Endodermal cell (in vitro differentiated cells): ENCODE data around the gene SELENOS. TPM values are rescaled to one million over a fixed set of nuclear protein-coding genes. Genes with fewer than 3 reads are reported as not detected.

Source experiments
- DNase-seq: peaks from one replicate; pipeline ENCODE4 v3.0.0-alpha.2; 2017
- H3K27ac ChIP-seq: 2 replicates; pipeline ENCODE4 v1.5.1; 2013; ENCODE audit warnings: mild to moderate bottlenecking, low read depth, low read length, moderate library complexity
- H3K27me3 ChIP-seq: 2 replicates; pipeline ENCODE4 v1.6.1; 2013; ENCODE audit warnings: mild to moderate bottlenecking, low read length, moderate library complexity; ENCODE audit not compliant: insufficient read depth, control insufficient read depth, poor library complexity, severe bottlenecking
- H3K36me3 ChIP-seq: 2 replicates; pipeline ENCODE4 v1.7.0; 2013; ENCODE audit warnings: mild to moderate bottlenecking, low read length, moderate library complexity; ENCODE audit not compliant: control insufficient read depth, insufficient read depth
- H3K4me1 ChIP-seq: one replicate; pipeline ENCODE4 v1.7.0; 2013; ENCODE audit warnings: low read length; ENCODE audit not compliant: control insufficient read depth, insufficient read depth
- H3K4me3 ChIP-seq: 2 replicates; pipeline ENCODE4 v1.5.1; 2013; ENCODE audit warnings: mild to moderate bottlenecking, low read length, moderate library complexity
- H3K9ac ChIP-seq: 2 replicates; pipeline ENCODE4 v1.6.1; 2013; ENCODE audit warnings: mild to moderate bottlenecking, low read length, moderate library complexity; ENCODE audit not compliant: poor library complexity, severe bottlenecking; ENCODE audit errors: extremely low read depth
- H3K9me3 ChIP-seq: 2 replicates; pipeline ENCODE4 v1.6.1; 2013; ENCODE audit warnings: mild to moderate bottlenecking, low read length, moderate library complexity; ENCODE audit not compliant: control insufficient read depth
- H3K27ac Mint-ChIP-seq: 2 replicates; pipeline ENCODE4 v1.8.0; 2020; ENCODE audit warnings: mixed read lengths
- H3K27me3 Mint-ChIP-seq: 2 replicates; pipeline ENCODE4 v1.8.0; 2021; ENCODE audit warnings: mild to moderate bottlenecking, mixed read lengths; ENCODE audit not compliant: insufficient read depth
- H3K36me3 Mint-ChIP-seq: 2 replicates; pipeline ENCODE4 v1.8.0; 2020; ENCODE audit warnings: low read depth, mixed read lengths
- H3K4me1 Mint-ChIP-seq: 2 replicates; pipeline ENCODE4 v1.8.0; 2020; ENCODE audit warnings: mixed read lengths
- H3K4me3 Mint-ChIP-seq: 2 replicates; pipeline ENCODE4 v1.8.0; 2020; ENCODE audit warnings: mild to moderate bottlenecking, moderate library complexity, mixed read lengths
- H3K9me3 Mint-ChIP-seq: 2 replicates; pipeline ENCODE4 v1.8.0; 2020; ENCODE audit warnings: mild to moderate bottlenecking, mixed read lengths
- WGBS, 2 experiments: methylation state at CpG; one replicate each; pipeline versions ENCODE4 v1.1.5 to v1.1.7; 2013; ENCODE audit warnings: missing lambda C conversion rate in 2 of 2, mixed read lengths in 1 of 2; ENCODE audit not compliant: insufficient coverage in 1 of 2, insufficient read length in 1 of 2; 5-methylcytosine and 5-hydroxymethylcytosine counted together
- total RNA-seq, 2 donors: library from RNA; stranded (reverse); fragmentation: NEBNext Ultra II Directional in 1 of 2; extraction: Animal tissue kit (Norgen Biotek cat#: 25700) in 1 of 2; gene quantifications; 2 replicates in 1 of 2; 3 replicates in 1 of 2; pipeline ENCODE4 v1.2.1, GENCODE V29; 2021
- TF ChIP-seq, protein P1 (sequence below): fragments of 200-600 bp; sonication (generic); conservative IDR thresholded peaks from 2 replicates; pipeline ENCODE4 v1.5.0; 2021; ENCODE audit warnings: antibody characterized with exemption, mild to moderate bottlenecking

Gene SELENOS
- total RNA-seq, 2 donors from 2014 or later = 56.1 to 60.5 TPM

DNA sequence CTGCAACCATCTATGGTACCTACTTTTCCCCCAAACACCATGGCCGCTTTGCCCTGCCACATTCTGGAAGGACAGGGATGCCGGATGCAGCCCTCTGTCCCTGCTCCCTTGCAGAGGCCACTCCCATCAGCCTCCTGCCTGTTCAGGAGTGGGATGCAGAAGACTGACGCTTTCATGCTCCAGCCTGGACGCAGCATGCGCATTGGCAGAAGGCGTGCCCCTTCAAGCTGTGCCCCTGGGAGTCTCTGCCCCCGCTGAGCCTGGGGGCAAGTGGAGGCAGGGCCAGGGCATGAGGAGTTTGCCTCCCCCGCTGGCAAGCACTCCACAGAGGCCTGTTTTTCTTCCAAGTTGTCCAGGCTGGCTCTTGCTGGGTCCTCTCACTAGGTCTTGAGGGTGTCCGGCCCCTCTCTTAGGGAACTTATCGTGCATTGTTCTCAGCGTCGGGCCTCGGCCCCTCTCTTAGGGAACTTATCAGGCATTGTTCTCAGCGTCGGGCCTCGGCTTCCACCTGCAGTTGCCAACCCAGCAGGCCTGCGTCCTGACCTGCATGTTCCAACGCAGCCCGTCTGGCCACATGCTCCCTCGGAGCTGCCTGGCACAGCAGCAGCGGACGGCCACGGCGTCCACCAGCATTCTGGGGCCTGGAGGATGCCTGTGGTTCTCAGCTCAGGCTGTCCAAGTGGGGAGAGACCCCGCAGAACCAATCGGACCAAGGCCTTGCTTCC, 32.3 kb upstream of the SELENOS start:
- no peaks in the 10 kb centered on the region for H3K9me3 Mint-ChIP-seq
- Histone ChIP-seq H3K4me1 (no peaks in the 10 kb centered on the region), H3K27me3 (no peaks in the 10 kb centered on the region), H3K9me3 (no peaks in the 10 kb centered on the region), H3K4me3 (no peak overlapping the region), H3K9ac (no peak overlapping the region), H3K36me3 (no peaks in the 10 kb centered on the region), H3K27ac (no peak overlapping the region)
- H3K4me1 Mint-ChIP-seq = no peaks in the 10 kb centered on the region
- peaks cover 2% of the 10 kb centered on the region for H3K36me3 Mint-ChIP-seq
- H3K27ac Mint-ChIP-seq = no peak overlapping the region
- TF ChIP-seq, protein P1, sequence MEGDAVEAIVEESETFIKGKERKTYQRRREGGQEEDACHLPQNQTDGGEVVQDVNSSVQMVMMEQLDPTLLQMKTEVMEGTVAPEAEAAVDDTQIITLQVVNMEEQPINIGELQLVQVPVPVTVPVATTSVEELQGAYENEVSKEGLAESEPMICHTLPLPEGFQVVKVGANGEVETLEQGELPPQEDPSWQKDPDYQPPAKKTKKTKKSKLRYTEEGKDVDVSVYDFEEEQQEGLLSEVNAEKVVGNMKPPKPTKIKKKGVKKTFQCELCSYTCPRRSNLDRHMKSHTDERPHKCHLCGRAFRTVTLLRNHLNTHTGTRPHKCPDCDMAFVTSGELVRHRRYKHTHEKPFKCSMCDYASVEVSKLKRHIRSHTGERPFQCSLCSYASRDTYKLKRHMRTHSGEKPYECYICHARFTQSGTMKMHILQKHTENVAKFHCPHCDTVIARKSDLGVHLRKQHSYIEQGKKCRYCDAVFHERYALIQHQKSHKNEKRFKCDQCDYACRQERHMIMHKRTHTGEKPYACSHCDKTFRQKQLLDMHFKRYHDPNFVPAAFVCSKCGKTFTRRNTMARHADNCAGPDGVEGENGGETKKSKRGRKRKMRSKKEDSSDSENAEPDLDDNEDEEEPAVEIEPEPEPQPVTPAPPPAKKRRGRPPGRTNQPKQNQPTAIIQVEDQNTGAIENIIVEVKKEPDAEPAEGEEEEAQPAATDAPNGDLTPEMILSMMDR = no peak
- no peak overlapping the region for H3K4me3 Mint-ChIP-seq
- DNase-seq = peak; percentile 43
- H3K27me3 Mint-ChIP-seq = no peaks in the 10 kb centered on the region
- 87 to 91% methylated on average over 21 to 26 of the region's 26 CpGs for WGBS, 2 experiments

DNA sequence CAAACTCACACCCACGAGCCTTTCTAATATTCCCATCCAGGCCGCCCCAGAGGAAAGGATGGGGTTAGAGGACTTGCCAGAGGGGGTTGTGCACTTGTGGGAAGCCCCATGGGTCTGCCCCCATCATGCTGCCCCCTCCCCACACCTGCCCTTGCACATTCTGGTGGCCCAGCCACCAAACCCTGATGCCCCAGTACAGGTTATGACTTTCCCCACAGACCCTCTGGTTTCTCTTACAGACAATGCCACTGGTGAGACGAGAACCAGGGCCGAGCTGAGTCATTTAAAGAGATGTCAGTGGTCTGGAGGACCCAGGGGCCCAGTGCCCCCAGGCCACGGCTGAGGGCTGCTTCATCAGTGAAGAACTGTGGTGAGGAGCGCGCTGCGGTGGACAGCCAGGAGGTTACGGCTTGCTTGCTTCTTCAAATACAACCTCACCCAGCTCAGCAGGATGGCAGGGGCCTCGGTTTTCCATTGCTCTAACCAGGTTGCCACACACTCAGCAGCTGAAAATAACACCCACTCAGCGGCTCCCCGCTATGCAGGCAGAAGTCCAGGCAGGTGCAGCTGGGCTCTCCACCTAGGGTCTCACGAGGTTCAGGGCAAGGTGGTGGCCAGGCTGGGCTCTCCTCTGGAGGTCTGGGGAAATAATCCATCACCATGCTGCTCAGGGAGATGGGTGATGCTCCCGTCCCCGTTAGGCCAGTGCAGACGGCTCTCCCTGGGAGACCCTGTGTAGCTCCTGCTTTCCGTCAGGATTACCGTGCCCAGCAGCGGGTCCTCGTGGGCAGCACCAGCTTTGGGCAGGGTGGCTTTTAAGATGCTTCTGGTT, 31.5 kb upstream of the SELENOS start:
- TF ChIP-seq, protein P1 = no peak
- Histone ChIP-seq H3K4me3 (no peak overlapping the region), H3K27me3 (no peaks in the 10 kb centered on the region), H3K27ac (no peak overlapping the region), H3K4me1 (no peaks in the 10 kb centered on the region), H3K9me3 (no peaks in the 10 kb centered on the region), H3K36me3 (no peaks in the 10 kb centered on the region), H3K9ac (no peak overlapping the region)
- Mint-ChIP-seq H3K27me3 (no peaks in the 10 kb centered on the region), H3K27ac (no peak overlapping the region), H3K9me3 (no peaks in the 10 kb centered on the region), H3K36me3 (peaks cover 2% of the 10 kb centered on the region), H3K4me3 (no peak overlapping the region), H3K4me1 (no peaks in the 10 kb centered on the region)
- DNase-seq = peak; percentile 33
- 93 to 99% methylated on average over 11 to 19 of the region's 20 CpGs for WGBS, 2 experiments

DNA sequence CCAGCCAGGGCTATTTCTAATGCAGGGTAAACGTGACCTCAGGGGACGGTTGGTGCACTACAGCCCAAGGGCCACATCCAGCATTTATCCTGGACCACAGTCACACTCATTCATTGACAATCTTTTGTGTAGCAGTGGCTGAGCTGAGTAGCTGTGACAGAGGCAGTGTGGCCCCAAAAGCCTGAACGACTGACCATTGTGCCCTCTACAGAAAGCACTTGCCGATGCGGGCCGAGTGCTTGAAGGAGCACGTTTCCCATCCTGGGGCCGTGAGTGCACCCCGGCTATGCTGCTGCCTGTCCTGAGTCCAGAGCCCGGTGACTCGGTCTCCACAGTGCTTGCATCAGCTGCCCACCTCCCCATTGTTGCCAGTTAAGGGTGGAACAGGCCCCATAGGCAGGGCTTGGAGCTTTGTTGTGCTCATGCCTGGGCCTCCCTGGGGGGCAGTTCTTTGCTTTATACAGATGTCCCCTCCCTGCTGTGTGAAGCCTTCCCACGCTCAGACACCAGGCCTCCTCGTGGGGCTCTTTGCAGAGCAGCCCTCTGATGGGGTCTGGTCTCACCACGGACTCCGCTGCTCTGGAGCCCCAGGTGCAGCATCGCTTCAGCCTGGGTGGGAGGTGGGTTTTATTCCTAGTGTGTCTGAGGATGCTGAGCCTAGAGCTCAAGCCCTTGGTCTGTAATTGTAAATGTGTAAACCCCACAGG, 30.8 kb upstream of the SELENOS start:
- H3K9me3 ChIP-seq = no peaks in the 10 kb centered on the region
- Mint-ChIP-seq H3K36me3 (peaks cover 2% of the 10 kb centered on the region), H3K4me3 (no peak overlapping the region), H3K27ac (no peak overlapping the region), H3K9me3 (no peaks in the 10 kb centered on the region), H3K27me3 (no peaks in the 10 kb centered on the region), H3K4me1 (no peaks in the 10 kb centered on the region)
- H3K36me3 ChIP-seq = no peaks in the 10 kb centered on the region
- no peaks in the 10 kb centered on the region for H3K4me1 ChIP-seq
- peak; percentile 34 for DNase-seq
- no peak overlapping the region for H3K9ac ChIP-seq
- TF ChIP-seq, protein P1 = no peak
- no peak overlapping the region for H3K27ac ChIP-seq
- H3K4me3 ChIP-seq = no peak overlapping the region
- WGBS, 2 experiments = 84 to 89% methylated on average over 7 to 16 of the region's 16 CpGs
- H3K27me3 ChIP-seq = no peaks in the 10 kb centered on the region
